Urinary bladder (tissue), 4 donors: ENCODE measurements around the gene SDF2L1. TPM values are rescaled to one million over a fixed set of nuclear protein-coding genes. Genes with fewer than 3 reads are reported as not detected.
"Not testable (repeated sequence)": the region's sequence is repeated elsewhere in the genome, so short reads cannot be mapped to it uniquely, and the experiment has no call there.

ENCODE experiments used
- DNase-seq: peaks from one replicate; pipeline ENCODE4 v3.0.0-alpha.2; 2015; ENCODE audit errors: extremely low spot score
- H3K27ac ChIP-seq: one replicate; pipeline ENCODE4 v1.5.1; 2013; ENCODE audit warnings: low read depth, mild to moderate bottlenecking, moderate library complexity
- H3K36me3 ChIP-seq: one replicate; pipeline ENCODE4 v1.6.1; 2013; ENCODE audit warnings: mild to moderate bottlenecking, moderate library complexity; ENCODE audit not compliant: insufficient read depth
- H3K4me1 ChIP-seq: one replicate; pipeline ENCODE4 v1.6.1; 2013; ENCODE audit warnings: mild to moderate bottlenecking, moderate library complexity; ENCODE audit not compliant: insufficient read depth
- H3K4me3 ChIP-seq: one replicate; pipeline ENCODE4 v1.5.1; 2013; ENCODE audit warnings: low read depth, low read length
- WGBS: extraction: QIAGEN DNeasy Blood & Tissue Kit; methylation state at CpG from one replicate; pipeline ENCODE4 v1.1.7; 2013; 5-methylcytosine and 5-hydroxymethylcytosine counted together
- polyA plus RNA-seq: library from polyadenylated mRNA; stranded (reverse); fragments of 200-250 nt; gene quantifications from one replicate; pipeline ENCODE4 v1.2.3, GENCODE V29; 2013
- total RNA-seq: library from RNA; depleted of rRNA; stranded (reverse); fragments of >200 nt; gene quantifications from one replicate; pipeline ENCODE4 v1.2.3, GENCODE V29; 2014
- donor health status: healthy with polysubstance abuse.
- donor health status: healthy.

The SDF2L1 gene
- total and polyA plus RNA-seq, 2 donors, result 5.1 to 58.0 TPM

DNA sequence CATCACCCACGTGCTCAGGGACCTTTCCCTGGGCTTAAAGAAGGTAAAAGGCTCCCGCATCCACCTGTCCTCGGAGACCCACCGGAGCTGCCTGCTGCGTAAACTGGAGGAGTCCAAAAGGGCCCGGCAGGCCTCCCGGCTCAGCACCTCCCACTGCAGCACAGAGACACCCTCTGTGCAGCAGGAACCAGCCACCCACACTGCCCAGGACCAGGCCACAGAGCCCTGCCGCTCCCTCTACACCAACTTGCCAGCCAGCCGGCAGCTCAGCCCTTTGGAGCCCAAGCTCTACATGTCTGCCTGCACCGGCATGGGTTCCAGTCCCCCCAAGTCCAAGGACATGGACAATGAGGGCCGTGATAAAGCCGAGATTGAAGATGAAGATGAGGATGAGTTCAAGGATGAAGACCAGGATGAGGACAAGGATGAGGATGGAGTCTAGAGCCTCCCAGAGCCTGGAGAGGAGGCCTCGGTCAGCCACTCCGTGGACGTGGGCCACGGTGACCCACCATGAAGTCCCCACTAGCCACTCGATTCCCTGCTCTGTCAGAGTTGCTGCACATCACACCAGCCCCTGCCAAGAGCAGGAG, 5.4 kb upstream of the SDF2L1 start:
- DNase-seq, result no peak
- WGBS, result 92% methylated on average over 17 of the region's 17 CpGs
- Histone ChIP-seq H3K4me3 (no peak overlapping the region), H3K27ac (no peak overlapping the region), H3K4me1 (no peaks in the 10 kb centered on the region), H3K36me3 (no peaks in the 10 kb centered on the region)

DNA sequence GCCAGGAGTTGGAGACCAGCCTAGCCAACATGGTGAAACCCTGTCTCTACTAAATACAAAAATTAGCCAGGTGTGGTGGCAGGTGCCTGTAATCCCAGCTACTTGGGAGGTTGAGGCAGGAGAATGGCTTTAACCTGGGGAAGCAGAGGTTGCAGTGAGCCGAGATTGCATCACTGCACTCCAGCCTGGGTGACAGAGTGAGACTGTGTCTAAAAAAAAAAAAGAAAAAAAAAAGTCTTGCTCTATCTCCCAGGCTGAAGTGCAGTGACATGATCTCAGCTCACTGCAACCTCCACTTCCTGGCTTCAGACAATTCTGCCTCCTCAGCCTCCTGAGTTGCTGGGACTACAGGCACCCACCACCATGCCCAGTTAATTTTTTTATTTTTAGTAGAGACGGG, 4.7 kb upstream of the SDF2L1 start:
- not testable (repeated sequence) for DNase-seq, H3K4me1 ChIP-seq, H3K4me3 ChIP-seq, H3K36me3 ChIP-seq, H3K27ac ChIP-seq
- WGBS, result 90% methylated on average over 2 of the region's 2 CpGs

DNA sequence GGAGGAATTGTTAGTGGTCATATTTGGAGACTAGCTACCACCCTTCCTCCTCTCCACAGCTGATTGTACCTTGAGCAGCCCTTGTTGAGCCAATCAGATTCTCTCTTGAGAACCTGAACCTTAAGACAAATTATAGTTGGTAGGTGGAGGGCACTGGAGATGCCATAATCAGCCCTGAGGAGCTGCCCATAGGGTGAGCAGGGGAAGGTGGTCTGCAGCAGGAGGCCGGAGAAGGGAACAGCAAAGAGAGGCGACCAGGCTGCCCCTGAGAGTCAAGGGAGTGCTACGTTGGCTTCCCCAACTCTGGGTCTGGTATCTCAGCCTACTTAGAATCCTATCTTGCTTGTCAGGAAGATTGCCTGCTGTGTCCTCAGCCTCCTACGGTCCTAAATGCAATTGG, 2.7 kb upstream of the SDF2L1 start:
- no peak for DNase-seq
- no peak overlapping the region for H3K4me3 ChIP-seq
- H3K36me3 ChIP-seq, result no peaks in the 10 kb centered on the region
- WGBS, result 77% methylated on average over 4 of the region's 4 CpGs
- H3K27ac ChIP-seq, result no peak overlapping the region
- H3K4me1 ChIP-seq, result no peaks in the 10 kb centered on the region

DNA sequence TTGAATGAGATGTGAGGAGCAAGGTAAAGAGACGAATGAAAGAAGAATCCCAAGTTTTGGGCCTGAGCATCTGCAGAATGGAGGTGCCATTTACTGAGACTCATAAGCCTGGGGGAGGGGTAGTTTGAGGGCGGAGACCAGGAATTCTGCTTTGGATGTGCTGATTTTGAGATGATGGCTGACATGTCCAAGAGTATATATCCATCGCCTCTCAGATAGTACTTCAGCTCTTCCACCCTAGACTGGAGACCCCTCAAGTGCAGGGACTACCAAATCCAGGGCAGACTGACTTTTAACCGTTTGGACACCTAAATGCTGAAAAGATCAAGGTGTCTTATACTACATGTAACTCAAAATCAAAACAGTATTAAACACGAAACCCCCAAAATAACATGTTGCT, 1.3 kb upstream of the SDF2L1 start:
- H3K4me1 ChIP-seq, result no peaks in the 10 kb centered on the region
- DNase-seq, result no peak
- H3K27ac ChIP-seq, result no peak overlapping the region
- H3K4me3 ChIP-seq, result no peak overlapping the region
- no peaks in the 10 kb centered on the region for H3K36me3 ChIP-seq
- 82% methylated on average over 5 of the region's 5 CpGs for WGBS

DNA sequence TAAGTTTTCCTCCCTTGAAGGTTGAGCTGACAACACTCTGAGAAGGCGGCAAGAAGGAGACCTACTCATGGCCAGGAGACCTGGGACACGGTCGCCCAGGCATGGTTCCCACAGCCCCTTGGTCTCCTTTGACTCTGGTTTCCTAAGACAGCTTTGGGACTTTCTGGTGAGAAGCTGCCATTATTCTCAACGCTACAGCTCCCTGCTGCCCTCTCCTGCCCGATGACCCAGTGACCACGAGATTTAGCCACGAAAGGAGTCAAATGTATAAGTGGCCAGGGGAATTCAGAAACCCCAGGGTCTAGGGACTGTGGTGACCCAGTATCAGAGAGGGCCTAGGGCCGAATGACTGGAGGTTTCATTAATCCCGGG, 699 bp upstream of the SDF2L1 start:
- WGBS, result 5% methylated on average over 9 of the region's 9 CpGs
- H3K27ac ChIP-seq, result no peak overlapping the region
- H3K4me3 ChIP-seq, result no peak overlapping the region
- DNase-seq, result no peak
- H3K36me3 ChIP-seq, result no peaks in the 10 kb centered on the region
- no peaks in the 10 kb centered on the region for H3K4me1 ChIP-seq

DNA sequence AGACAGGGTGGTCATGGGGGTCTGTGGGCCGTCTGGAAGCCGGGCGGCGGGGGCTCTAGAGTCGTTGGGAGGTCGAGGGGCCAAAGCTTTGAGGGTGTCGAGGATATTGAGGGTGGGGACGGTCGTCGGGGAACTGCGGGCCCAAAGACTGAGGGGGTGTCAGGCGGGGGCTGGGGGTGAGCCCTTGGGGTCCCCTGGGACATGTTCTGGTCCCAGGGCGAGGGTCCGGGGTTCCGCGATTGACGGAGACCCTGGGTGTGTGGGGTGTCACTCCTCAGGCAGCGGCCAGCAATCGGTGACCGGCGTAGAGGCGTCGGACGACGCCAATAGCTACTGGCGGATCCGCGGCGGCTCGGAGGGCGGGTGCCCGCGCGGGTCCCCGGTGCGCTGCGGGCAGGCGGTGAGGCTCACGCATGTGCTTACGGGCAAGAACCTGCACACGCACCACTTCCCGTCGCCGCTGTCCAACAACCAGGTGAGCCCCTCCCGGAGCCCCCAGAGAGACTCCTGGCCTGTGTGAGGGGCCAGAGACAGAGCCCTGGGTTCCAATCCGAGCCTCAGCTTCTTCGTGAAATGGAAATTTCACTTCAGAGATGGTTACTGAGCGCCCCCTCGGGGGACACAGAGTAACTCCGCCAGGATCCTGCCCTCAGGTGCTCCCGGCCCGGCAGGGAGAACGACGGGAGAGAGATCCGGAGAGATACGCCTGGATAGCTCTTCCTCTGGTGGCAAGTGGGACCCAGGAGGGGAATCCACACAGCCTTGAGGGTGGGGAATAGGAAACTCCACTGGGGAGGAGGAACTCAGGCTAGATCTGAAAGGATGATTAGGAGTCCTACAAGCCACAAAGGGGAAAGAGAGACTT, 714 bp downstream of the SDF2L1 start:
- no peak for DNase-seq
- no peak overlapping the region for H3K27ac ChIP-seq
- WGBS, result 1% methylated on average over 56 of the region's 56 CpGs
- peak overlapping the region; percentile 59 for H3K4me3 ChIP-seq
- H3K36me3 ChIP-seq, result no peaks in the 10 kb centered on the region
- H3K4me1 ChIP-seq, result no peaks in the 10 kb centered on the region

DNA sequence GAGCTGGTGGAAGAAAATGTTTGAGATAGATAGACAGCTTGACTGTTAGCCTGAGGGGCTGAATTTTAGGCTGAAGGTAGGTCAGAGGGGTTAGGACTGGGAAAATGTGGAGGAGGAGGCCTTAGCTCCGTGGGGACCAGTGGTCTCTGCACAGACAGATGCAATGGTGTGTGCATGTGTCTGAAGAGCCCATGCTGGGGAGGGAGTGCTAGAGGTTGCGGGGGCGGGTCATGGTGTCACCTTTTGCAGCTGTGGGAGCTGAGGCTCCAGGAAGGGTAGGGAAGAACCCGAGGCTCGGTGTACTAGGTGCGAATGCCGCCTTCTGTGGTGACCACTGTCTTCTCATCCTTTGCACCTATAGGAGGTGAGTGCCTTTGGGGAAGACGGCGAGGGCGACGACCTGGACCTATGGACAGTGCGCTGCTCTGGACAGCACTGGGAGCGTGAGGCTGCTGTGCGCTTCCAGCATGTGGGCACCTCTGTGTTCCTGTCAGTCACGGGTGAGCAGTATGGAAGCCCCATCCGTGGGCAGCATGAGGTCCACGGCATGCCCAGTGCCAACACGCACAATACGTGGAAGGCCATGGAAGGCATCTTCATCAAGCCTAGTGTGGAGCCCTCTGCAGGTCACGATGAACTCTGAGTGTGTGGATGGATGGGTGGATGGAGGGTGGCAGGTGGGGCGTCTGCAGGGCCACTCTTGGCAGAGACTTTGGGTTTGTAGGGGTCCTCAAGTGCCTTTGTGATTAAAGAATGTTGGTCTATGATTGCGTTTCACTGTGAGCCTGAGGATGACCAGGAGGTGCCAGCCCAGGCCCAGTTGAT, 1.6 kb downstream of the SDF2L1 start:
- WGBS, result 90% methylated on average over 22 of the region's 22 CpGs
- Histone ChIP-seq H3K36me3 (no peaks in the 10 kb centered on the region), H3K27ac (no peak overlapping the region), H3K4me1 (no peaks in the 10 kb centered on the region), H3K4me3 (no peak overlapping the region)
- DNase-seq, result no peak

DNA sequence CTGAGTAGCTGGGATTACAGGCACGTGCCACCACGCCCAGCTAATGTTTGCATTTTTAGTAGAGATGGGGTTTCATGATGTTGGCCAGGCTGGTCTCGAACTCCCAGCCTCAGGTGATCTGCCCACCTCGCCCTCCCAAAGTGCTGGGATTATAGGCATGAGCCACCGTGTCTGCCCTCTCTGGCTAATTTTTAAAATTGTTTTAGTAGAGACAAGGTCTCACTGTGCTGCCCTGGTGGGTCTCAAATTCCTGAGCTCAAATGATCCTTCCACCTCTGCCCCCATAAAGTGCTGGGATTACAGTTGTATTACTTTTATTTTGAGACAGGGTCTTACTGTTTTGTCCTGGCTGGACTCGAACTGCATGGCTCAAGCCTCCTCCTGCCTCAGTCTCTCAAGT, 3.4 kb downstream of the SDF2L1 start:
- not testable (repeated sequence) for DNase-seq, H3K36me3 ChIP-seq, H3K4me1 ChIP-seq, H3K27ac ChIP-seq, H3K4me3 ChIP-seq
- WGBS, result 92% methylated on average over 6 of the region's 6 CpGs

DNA sequence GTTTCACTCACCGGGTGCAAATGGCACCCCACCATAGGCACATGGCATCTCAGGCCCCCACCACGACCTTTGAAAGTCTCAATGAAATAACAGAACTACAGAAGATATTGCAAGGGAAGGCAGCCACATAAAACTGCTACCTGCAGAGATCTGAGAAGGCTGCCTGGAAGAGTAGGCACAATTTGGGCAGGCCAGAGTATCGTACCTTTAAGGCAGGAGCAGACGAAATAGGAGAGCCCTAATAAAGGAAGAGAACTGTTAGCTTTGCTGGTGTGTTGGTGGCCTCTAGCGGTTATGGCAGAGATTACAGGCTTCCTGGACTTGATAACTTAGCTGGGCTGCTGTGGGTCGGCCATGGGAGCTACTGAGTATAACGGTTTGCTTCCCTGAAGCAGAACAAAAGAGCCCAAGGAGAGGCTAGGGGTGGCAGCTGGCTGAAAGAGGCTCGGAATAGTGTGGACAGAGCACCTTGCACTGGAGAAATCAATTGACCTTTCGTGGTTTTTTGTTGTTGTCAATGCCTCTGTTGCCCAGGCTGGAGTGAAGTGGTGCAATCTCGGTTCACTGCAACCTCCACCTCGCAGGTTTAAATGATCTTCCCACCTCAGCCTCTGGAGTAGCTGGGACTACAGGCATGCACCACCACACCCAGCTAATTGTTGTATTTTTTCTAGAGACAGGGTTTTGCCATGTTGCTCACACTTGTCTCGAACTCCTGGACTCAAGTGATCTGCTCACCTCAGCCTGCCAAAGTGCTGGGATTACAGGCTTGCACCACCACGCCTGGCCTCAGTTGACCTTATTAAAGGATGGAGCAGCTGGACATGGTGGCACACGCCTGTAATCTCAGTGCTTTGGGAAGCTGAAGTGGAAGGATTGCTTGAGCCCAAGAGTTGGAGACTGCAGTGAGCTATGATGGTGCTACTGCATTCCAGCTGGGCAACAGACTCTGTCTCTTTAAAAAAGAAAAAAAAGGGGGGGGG, 4.8 kb downstream of the SDF2L1 start:
- Histone ChIP-seq H3K4me3 (no peak overlapping the region), H3K27ac (no peak overlapping the region), H3K4me1 (no peaks in the 10 kb centered on the region), H3K36me3 (no peaks in the 10 kb centered on the region)
- DNase-seq, result no peak
- WGBS, result 45% methylated on average over 14 of the region's 14 CpGs

DNA sequence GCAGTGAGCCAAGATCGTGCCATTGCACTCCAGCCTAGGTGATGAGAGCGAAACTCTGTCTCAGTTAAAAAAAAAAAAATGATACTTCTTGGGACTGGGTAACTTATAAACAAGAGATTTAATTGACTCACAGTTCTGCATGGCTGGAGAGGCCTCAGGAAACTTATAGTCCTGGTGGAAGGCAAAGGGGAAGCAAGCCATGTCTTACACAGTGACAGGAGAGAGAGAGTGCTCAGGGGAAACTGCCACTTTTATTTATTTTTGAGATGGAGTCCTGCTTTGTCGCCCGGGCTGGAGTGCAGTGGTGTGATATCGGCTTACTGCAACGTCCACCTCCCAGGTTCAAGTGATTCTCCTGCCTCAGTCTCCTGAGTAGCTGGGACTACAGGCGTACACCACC, 8.2 kb downstream of the SDF2L1 start:
- H3K27ac ChIP-seq, result no peak overlapping the region
- no peak for DNase-seq
- 95% methylated on average over 7 of the region's 7 CpGs for WGBS
- H3K4me1 ChIP-seq, result no peaks in the 10 kb centered on the region
- no peak overlapping the region for H3K4me3 ChIP-seq
- no peaks in the 10 kb centered on the region for H3K36me3 ChIP-seq

DNA sequence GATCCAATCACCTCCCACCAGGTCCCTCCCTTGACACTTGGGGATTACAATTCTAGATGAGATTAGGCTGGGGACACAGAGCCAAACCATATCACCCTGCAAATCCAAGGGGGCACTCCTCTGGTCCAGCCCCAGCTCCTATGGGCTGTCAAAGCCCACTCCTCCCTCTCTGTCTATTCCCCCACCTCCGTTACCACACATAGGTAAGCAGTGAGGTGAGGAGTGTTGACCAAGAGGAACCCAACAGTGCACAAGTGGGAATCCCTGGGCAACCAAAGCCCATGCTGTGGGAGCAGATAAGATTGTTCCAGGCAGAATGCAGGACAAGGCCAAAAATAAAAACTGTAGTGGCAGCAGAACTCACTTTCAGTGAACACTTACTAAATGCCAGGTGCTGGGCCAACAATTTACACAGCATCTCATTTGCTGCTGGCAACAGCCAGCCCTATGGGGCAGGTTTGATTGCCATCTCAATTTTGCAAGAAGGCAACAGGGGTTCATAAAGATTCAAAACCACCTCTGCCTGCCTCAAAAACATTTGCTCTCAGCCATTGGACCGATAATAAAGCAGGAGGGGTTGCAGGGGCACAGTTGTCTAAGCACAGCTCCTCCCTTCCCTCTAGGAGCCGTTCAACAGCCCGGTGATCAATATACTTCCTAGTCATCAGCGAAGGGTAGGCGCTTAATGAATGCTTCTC, 8.9 kb downstream of the SDF2L1 start:
- DNase-seq, result no peak
- no peak overlapping the region for H3K27ac ChIP-seq
- no peaks in the 10 kb centered on the region for H3K36me3 ChIP-seq
- peak overlapping the region; percentile 35 for H3K4me3 ChIP-seq
- WGBS, result 13% methylated on average over 6 of the region's 6 CpGs
- H3K4me1 ChIP-seq, result no peaks in the 10 kb centered on the region

DNA sequence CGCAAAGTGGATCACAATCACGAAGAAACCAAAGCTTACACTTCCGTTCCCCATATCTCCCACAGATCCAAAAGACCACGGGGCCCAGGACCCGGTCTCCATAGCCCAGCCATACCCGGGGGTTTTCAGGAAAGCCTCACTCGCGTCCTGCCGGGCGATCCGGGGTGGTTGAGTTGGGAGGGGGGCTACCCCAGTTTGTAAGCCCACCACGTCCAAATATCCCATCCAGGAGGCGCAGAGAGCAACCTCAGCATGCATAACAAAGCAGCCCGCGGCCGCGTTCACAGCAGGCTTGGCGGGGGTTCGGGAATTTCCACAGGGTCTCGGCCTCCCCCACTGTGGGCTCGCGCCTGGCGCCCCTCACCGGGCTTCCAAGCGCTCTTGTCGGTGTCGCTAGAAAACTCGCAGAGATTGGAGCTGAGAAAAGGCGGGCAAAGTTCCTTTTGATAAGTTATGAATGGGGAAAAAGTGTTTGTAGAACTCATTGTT, 9.5 kb downstream of the SDF2L1 start:
- no peaks in the 10 kb centered on the region for H3K36me3 ChIP-seq
- WGBS, result under 1% methylated on average over 29 of the region's 29 CpGs
- peak overlapping the region; percentile 35 for H3K4me3 ChIP-seq
- no peaks in the 10 kb centered on the region for H3K4me1 ChIP-seq
- H3K27ac ChIP-seq, result no peak overlapping the region
- DNase-seq, result no peak
